ENCODE results near the gene NID1. TPM values are rescaled to one million over a fixed set of nuclear protein-coding genes. Genes with fewer than 3 reads are reported as not detected.

Gene NID1
- total RNA-seq, 1 experiment from 2014 or later: 19.2 TPM

GRCh38 chr1:235937123-235937522, 127.8 kb downstream of the NID1 start (continued):
- TF ChIP-seq PREB (CRISPR knock-in tag; IDR thresholded peaks at IDR 0.05; ENCODE audit: borderline replicate concordance) (no peak), KAT7 (CRISPR knock-in tag; IDR thresholded peaks at IDR 0.05; ENCODE audit: borderline replicate concordance) (no peak), AFF4 (CRISPR knock-in tag; IDR thresholded peaks at IDR 0.05; ENCODE audit: borderline replicate concordance) (no peak), RORB (CRISPR knock-in tag; IDR thresholded peaks at IDR 0.05) (no peak), FOXK1 (CRISPR knock-in tag; IDR thresholded peaks at IDR 0.05) (no peak), TEAD4 (CRISPR knock-in tag; IDR thresholded peaks at IDR 0.05) (no peak), FOXP4 (CRISPR knock-in tag; IDR thresholded peaks at IDR 0.05) (no peak), NR3C1 (CRISPR knock-in tag; conservative IDR thresholded peaks at IDR 0.05; ENCODE audit: low read depth) (no peak), GRHL2 (CRISPR knock-in tag; IDR thresholded peaks at IDR 0.05; ENCODE audit: insufficient replicate concordance, severe bottlenecking) (no peak), ZNF138 (CRISPR knock-in tag; conservative IDR thresholded peaks at IDR 0.05) (no peak)

- no peak for TF ChIP-seq FOXK1 (CRISPR knock-in tag; IDR thresholded peaks at IDR 0.05)
- no peak for TF ChIP-seq JAZF1 (CRISPR knock-in tag; IDR thresholded peaks at IDR 0.05)
- TF ChIP-seq ZNF121 (CRISPR knock-in tag; IDR thresholded peaks at IDR 0.05): no peak
- no peak for TF ChIP-seq MXD4 (CRISPR knock-in tag; IDR thresholded peaks at IDR 0.05; ENCODE audit: borderline replicate concordance)
- no peak for TF ChIP-seq FOXP4 (CRISPR knock-in tag; IDR thresholded peaks at IDR 0.05)
- TF ChIP-seq TP53 (CRISPR knock-in tag; IDR thresholded peaks at IDR 0.05): no peak
- TF ChIP-seq HMGA2 (CRISPR knock-in tag; IDR thresholded peaks at IDR 0.05): no peak
- no peak for TF ChIP-seq CREB1 (CRISPR knock-in tag; IDR thresholded peaks at IDR 0.05)
- TF ChIP-seq ZNF423 (CRISPR knock-in tag; IDR thresholded peaks at IDR 0.05): no peak
- CTCF ChIA-PET: no interaction called here
- no peak overlapping the region for H3K27ac Mint-ChIP-seq
Observed at GRCh38 chr1:235935235-235936225, 129.4 kb downstream of the NID1 start.

More at GRCh38 chr1:235935235-235936225, 129.4 kb downstream of the NID1 start:
- no peak overlapping the region for H3K4me3 Mint-ChIP-seq
- no peak for DNase-seq (ENCODE audit: low spot score)
- peaks cover 18% of the 10 kb centered on the region for H3K4me1 Mint-ChIP-seq
- H3K9me3 Mint-ChIP-seq: no peaks in the 10 kb centered on the region
- no peak for ATAC-seq
- peaks cover 3% of the 10 kb centered on the region; the same call in 1 of the 2 replicates for H3K27me3 Mint-ChIP-seq (ENCODE audit: low read depth)
- H3K36me3 Mint-ChIP-seq: no peaks in the 10 kb centered on the region
- POLR2A ChIA-PET: no interaction called here
